HG02852 (cell line): ENCODE measurements around the gene AVL9.
A peak's percentile ranks its signal among the peaks of the same experiment; 100 is the strongest.
"Not testable (repeated sequence)": the region's sequence is repeated elsewhere in the genome, so short reads cannot be mapped to it uniquely, and the experiment has no call there.

Source experiments
- ATAC-seq: cut with Tn5 transposase; IDR thresholded peaks from one replicate; pipeline ENCODE4 v1.9.1; 2021; ENCODE audit warnings: mild to moderate bottlenecking, moderate library complexity; ENCODE audit not compliant: unreplicated experiment

Gene AVL9

DNA sequence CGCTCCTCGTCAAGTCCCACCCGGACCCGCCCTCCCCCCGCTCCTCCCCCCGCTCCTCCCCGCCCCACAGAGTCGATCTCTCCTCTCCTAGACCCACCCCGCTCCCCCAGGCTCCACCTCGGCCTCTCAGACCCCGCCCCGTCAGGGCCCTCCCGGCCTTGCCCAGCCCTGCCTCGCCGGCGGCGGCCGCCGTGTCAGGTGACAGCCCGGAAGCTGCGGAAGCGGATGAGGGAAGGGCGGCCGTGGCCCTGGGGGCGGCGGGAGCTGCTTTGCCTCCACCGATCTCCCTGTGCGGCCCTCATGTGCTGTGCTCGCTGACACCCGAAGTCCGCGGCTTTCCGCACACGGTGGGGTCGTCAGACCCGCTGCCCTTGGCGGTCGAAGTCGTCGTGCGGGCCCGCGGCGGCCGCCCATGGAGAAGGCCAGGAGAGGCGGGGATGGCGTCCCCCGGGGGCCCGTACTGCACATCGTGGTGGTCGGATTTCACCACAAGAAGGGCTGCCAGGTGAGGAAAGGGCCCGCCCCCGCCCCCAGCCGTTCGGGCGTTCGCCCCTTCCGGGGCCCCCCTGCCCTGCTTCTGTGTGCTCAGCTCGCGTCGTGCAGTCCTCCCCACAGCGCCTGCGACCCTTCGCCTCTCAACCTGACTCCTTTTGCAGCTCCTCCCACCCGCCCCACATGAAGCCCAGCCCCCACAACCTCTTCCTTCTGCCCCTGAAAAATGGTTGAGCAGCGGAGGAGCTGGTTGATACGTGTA, at the start of gene AVL9:
Gene AVL9, plus strand, starts transcription at position 192 of the 754 bp plus-strand sequence. Its CDS starts 221 bp downstream, at position 413.
- ATAC-seq = peak; percentile 96

DNA sequence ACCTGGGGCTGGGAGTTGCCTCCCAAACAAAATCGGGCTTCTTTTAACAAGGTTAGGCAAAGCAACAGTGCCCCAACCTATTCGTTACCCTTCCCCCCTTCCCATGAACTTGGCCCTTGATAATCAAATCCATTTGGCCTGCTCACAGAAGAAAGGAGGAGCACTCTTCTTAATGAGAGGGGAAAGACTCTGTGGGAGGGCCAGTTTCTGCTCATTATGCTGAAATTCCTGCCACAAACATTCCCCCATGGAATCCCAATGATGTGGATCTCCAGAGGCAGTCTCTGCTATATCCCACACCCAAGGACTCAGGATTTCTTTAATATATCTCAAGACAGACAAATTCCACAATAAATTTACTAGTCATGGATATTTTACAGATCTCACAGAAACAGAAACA, 48.1 kb upstream of the AVL9 start:
- ATAC-seq = no peak

DNA sequence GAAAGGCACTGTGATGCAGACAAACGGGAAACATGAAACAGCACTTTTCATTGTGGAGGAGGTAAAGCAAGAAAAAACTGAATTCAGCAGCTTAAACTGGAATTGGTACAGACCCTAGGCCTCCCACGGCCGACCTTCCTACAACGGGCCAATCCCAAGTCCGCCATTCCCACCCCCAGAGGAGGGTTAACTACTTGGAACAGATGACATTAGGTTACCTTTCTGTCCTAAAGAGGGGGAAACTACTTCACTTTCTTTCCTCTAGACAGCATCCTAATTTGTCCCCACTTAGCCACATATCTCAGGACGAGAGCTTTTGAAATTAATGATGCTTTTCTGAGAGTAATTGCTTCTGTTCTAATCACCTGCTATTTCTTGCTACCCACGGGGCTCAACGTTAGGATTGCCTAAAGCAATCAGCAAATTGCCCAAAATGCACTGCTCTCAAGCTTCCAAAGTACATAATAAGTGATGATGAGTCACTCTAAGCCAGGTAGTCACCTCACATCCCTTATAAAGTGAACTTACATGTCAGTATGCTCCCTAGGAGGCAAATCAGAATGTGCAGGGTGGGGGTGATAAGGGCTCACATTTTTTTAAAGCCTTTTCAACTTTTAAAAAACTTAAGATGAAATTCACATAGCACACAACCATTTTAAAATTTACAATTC, 41.8 kb upstream of the AVL9 start:
- no peak for ATAC-seq

DNA sequence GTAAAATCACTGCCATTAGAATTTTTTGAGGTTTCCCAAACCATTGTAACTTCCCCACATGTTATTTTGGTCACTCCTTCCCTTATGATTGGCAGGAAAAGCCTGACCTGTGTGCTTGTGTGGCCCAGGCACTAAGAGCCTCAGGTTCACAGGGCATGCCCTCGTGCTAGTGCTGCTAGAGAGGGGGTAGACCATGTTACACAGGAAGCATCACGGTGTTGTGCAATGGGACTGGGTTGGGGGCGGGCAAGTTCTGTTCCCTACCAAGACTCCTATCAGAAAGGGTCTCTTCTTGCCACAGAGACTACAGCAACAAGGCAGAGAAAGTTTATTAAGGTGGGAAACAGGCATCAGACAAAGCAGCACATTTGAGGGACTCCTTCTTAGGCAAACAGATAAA, 37.3 kb upstream of the AVL9 start:
- no peak for ATAC-seq

DNA sequence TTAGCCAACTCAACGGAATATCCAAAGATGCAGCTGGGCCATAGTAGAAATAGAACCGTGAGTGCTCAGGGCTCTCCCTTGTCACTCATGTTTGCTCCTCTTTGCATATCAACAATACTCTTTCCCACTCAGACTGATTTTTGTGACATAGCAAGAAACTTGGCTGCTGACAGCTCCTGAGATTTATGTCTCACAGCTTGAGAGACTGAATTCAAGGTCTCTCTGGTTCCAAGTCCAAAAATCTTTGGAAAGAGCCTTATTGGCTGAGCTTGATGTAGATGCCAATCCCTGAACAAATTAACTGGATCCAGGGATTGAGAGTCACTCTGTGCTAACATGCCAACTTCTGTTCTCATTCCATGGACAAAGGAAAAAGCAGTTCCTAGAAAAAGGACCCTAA, 35.5 kb upstream of the AVL9 start:
- no peak for ATAC-seq

DNA sequence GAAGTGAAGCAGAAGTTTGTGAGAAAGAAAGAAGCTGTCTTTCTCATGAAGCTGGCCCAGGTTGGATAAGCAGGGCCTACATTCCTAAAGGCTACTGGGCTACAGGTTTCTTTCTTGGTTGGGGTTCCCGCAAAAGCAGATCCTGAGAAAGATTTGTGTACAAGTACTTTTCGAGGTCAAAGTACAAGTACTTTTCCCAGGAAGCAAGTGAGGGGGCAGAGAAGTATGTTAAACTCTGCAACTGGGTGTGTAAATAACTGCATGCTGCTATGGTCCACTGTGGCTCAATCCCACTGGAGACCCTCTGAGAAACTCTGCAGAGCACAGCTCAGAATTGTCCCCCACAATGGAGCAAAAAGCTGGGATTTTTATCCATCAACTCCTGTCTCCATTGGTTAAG, 33.8 kb upstream of the AVL9 start:
- ATAC-seq = no peak

DNA sequence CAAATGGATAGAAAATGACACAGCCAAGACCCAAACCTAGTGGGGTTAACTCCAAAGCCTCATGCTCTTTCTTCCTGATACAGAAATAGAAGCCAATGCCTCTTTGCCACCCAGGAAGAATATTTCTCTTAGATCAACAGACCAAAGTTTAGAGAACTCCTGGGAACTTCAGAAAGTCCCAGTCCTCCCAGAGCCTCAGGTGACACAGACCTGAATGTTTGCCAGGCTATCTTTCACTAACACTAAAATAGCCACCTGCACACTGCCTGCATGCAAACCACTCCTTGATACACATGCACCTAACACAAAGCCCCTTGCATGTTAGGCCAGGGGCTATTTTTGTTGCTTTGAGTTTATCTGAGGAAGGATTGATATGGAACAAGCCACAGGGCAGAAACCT, 32.8 kb upstream of the AVL9 start:
- no peak for ATAC-seq

DNA sequence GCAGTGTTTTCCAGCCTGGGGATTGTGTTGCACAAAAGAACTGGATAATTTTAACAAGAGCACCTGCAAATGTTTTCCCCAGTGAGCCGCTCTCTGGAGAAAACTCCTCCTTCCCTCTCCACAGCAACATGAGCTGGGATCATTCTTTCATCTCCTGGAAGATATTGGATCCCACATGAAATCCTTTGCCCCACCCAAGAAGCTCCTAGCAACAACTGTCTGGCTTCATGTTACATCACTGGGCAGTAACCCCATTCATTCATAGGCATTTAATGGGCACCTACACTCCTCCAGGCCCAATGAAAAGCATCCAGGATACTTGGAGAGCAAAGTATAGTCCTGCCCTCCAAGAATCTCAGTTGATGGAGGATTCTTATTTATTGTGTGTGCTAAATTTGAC, 32.3 kb upstream of the AVL9 start:
- no peak for ATAC-seq

DNA sequence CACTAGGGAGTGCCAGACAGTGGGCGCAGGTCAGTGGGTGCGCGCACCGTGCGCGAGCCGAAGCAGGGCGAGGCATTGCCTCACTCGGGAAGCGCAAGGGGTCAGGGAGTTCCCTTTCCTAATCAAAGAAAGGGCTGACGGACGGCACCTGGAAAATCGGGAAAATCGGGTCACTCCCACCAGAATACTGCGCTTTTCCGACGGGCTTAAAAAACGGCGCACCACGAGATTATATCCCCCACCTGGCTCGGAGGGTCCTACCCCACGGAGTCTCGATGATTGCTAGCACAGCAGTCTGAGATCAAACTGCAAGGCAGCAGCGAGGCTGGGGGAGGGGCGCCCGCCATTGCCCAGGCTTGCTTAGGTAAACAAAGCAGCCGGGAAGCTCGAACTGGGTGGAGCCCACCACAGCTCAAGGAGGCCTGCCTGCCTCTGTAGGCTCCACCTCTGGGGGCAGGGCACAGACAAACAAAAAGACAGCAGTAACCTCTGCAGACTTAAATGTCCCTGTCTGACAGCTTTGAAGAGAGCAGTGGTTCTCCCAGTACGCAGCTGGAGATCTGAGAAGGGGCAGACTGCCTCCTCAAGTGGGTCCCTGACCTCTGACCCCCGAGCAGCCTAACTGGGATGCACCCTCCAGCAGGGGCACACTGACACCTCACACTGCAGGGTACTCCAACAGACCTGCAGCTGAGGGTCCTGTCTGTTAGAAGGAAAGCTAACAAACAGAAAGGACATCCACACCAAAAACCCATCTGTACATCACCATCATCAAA, 30.5 kb upstream of the AVL9 start:
- ATAC-seq = not testable (repeated sequence)

DNA sequence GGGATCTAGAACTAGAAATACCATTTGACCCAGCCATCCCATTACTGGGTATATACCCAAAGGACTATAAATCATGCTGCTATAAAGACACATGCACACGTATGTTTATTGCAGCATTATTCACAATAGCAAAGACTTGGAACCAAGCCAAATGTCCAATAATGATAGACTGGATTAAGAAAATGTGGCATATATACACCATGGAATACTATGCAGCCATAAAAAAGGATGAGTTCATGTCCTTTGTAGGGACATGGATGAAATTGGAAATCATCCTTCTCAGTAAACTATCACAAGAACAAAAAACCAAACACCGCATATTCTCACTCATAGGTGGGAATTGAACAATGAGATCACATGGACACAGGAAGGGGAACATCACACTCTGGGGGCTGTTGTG, 25.3 kb upstream of the AVL9 start:
- ATAC-seq = not testable (repeated sequence)

DNA sequence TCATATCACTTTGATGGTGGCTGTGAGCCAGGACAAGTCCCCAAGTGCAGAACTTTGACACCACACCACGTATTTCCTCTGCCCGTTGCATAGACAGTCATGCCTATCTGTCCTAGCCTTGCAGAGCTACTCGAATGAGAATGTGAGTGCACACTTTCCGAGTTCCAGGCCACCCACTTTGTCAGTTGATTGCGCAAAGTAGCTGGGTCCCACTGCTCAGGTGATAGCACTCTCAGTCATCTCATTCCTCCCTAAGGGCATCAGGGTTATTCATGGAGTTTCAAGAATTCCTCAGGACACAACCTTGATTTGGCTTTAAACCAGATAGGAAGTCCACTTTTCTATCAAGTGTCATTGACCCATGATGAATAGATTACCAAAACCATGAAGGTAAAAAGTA, 24.4 kb upstream of the AVL9 start:
- ATAC-seq = no peak

DNA sequence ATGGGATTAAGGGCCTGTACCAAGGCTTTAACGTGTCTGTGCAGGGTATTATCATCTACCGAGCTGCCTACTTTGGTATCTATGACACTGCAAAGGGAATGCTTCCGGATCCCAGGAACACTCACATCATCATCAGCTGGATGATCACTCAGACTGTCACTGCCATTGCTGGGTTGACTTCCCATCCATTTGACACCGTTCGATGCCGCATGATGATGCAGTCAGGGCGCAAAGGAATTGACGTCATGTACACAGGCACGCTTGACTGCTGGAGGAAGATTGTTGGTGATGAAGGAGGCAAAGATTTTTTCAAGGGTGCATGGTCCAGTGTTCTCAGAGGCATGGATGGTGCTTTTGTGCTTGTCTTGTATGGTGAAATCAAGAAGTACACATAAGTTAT, 23.3 kb upstream of the AVL9 start:
- ATAC-seq = no peak

DNA sequence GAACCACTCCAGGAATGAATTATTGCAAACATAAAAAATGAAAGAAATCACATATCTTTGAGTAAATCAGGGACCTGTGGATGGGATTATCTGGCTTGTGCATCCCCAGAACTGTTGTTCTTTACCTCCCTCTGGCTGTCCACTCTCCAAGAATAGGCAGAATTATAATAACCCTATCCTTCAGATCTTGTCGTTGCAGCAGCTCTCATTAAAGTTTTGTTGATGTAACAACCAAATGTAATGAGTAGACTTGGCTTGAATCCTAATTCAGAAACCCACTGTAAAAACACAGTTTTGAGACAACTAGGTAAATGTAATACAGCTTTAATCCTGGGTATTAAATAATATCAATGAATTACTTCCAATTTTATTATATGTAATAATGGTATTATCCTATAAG, 21.3 kb upstream of the AVL9 start:
- ATAC-seq = no peak

DNA sequence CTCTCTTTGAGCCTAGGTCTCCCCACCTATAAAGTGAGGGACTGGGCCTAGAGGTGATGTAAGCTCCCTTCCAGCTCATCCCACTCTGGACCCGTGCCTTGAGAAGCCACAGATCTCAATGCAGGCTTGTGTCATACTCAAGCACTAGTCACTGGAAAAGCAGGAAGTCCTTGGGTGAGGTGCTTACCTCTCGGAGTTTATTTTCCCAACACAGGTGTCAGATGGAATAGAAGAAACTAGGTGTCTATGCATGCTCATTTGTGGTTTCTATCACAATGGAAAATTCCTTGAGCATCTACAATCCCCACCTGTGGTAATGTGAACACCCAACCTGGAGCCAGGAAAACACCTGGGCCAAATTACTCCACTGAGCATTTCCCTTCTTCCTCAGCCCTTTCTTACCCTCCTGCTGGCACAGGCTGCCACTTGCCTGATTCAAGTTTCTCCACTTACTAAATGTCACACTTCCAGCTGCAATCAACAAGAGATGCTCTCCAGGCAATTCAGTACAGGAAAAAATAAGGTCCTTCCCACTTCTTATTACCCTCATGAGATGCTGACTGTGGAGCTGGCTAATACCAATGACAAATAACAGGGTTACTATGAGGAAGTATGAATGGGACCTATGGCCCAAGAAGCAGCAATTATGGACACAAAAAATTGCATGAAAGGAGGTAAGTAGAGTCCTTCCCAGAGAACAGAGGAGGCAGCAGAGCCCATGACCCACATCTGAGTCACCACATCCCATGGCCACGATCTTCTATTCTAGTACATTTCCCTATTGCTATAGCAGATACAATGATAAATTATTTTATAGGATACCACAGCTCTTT, 18.3 kb upstream of the AVL9 start:
- no peak for ATAC-seq

DNA sequence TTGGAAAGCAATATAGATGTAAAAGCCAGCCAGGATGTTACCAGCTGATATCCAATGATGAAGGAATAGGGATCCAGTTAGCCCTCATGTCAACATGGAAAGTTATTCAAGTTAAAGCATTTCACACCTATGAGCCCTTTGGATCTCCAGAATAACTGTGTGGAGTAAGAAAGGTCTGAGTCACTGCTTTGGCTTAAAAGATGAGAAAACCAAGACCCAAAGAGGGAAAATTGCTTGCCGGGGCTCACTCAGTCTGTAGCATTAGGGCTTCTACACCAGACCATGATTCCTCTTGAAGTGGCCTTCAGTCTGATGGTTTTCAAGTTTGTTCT, 17.7 kb upstream of the AVL9 start:
- no peak for ATAC-seq

DNA sequence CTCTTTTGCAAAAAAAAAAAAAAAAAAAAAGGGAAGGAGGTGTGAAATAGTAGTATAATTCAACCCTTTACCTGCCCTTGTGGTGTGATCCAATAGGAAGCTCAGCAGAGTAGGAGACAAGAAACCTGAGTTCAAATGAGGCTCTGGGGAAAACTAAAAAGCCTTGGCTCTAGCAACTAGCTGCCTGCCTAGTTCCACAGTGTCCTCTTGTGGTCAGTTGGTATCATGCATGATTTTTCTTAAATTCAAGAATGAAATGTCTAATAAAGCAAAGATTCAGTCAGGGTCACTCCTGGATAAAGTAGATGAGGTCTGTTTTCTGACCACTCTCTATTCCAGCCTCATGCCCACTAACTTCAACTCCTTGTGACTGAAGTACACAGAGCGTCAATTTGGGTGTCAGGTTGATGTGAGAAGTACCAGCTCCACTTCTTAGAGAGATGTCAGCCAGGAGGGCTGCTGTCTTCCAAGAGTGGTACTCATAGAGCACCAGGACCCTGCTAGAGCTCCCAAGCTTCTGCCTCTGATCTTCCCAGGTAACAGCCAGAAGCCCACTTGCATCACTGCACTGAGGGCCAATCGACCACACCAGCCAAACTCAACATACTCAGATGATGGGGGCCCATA, 15.6 kb upstream of the AVL9 start:
- ATAC-seq = no peak

DNA sequence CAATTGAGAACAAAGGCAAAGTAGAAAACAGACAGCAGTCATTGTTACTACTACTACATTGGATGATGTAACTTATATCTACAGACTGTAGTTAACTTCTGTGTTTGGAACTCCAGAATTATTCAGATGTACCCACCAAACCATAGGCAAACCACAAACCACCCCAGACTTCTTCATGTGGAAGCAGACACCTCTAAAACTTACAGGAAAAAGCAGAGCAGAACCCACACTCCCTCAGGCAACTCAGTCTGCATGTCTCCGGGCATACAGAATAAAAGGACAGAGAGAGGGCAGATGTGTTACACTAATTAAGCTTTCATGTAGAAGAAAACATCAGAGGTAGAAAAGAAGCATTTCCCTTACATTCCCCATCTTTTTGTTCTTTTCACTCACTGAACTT, 14.1 kb upstream of the AVL9 start:
- ATAC-seq = no peak

DNA sequence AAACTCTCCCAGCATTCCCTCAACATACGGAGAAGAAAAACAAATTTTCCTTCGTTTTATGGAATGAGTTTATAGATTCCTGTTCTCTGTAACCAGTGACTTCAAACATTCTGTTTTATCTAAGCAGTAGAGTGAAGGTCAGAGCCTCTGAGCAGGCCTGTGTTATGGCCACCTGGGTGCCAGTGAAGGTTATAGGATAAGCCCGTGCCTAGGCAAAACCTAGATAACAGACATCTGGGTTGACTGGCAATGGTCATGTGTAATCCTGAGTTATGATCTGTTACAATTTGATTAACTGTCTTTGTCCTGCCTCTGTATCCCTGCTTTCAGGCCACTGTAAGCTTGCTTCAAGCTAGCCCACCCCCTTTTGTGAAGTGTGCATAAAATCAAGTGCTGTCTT, 13.4 kb upstream of the AVL9 start:
- no peak for ATAC-seq

DNA sequence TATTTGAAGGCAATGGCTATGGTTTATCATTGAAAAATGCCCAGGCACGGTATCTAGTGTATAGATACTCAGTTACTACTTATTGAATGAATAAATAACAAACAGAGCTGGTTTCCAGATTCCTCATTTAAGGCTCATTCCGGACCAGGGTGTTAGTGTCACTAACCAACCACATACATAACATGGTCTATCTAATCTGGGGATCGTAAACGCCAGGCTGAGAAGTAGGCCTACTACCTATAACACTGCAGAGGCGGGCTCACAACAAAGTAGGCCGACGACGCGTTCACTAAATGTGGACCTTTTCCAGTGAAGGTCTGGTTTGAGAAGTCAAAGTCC, 5.5 kb upstream of the AVL9 start:
- ATAC-seq = peak; percentile 30

DNA sequence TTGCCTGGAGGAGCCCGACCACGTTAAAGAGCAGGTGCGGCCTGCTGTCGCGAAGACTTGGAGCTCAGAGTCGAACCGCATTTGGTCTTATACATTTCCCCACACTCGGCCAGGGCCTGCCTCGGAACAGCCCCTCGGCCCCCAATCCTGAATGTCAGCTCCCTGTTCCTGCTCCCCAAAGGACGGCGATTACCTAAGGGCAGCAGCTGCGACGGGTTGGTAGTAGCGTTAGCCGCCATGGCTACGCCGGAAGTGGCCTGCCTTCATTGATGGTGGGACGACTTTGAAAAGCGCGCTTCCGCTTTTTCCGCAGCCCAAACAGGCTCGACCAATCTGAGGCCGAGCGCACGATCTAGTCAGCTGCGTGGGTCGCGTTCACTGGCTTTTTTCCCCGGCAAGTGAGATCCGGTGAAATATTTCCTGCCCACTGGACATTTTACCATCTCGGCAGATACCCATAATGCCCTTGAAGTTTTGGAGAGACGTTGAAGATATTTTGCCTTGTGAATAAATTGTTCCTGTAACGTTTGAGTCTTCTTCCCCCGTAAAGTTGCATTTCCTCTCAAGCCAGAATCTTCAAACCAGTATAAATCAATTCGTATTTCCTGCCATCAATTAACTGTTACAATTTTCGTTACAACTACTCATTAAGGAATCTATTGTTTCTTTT, 5.0 kb upstream of the AVL9 start, which contains the start of gene LSM5:
Gene LSM5, minus strand, starts transcription at position 254 of the 670 bp plus-strand sequence. Its CDS starts 15 bp downstream, at position 239.
- ATAC-seq = peak; percentile 87
